Activated naive CD4-positive, alpha-beta T cell treated with anti-CD3 and anti-CD28 coated beads, Interleukin-2, amount 50 U/mL, for 72 hours (primary cell): Measurements from ENCODE around the gene CAMK1D. TPM values are rescaled to one million over a fixed set of nuclear protein-coding genes. Genes with fewer than 3 reads are reported as not detected.

Experiments used
- ATAC-seq, 2 donors: fragments of 150-1000 bp; cut with Tn5 transposase; 2 replicates each; pipeline ENCODE4 v1.10.0; 2021; ENCODE audit warnings: mild to moderate bottlenecking in 2 of 2, moderate library complexity in 2 of 2
- DNase-seq, 2 donors: peaks; one replicate each; pipeline ENCODE4 v3.0.0; 2021 to 2022; ENCODE audit warnings: low spot score in 2 of 2
- H3K27ac Mint-ChIP-seq, 2 donors: one replicate each; pipeline ENCODE4 v1.8.0; 2022; ENCODE audit warnings: mild to moderate bottlenecking in 2 of 2, mixed read lengths in 2 of 2
- H3K36me3 Mint-ChIP-seq, 2 donors: one replicate each; pipeline ENCODE4 v1.8.0; 2022; ENCODE audit warnings: mixed read lengths in 2 of 2
- H3K9me3 Mint-ChIP-seq, 2 donors: one replicate each; pipeline ENCODE4 v1.8.0; 2022; ENCODE audit warnings: mixed read lengths in 2 of 2
- total RNA-seq, 2 donors: library from RNA; stranded (reverse); gene quantifications; one replicate each; pipeline ENCODE4 v1.2.3, GENCODE V29; 2022

The CAMK1D gene
- total RNA-seq, 2 donors from 2014 or later: 1.1 to 13.0 TPM

DNA sequence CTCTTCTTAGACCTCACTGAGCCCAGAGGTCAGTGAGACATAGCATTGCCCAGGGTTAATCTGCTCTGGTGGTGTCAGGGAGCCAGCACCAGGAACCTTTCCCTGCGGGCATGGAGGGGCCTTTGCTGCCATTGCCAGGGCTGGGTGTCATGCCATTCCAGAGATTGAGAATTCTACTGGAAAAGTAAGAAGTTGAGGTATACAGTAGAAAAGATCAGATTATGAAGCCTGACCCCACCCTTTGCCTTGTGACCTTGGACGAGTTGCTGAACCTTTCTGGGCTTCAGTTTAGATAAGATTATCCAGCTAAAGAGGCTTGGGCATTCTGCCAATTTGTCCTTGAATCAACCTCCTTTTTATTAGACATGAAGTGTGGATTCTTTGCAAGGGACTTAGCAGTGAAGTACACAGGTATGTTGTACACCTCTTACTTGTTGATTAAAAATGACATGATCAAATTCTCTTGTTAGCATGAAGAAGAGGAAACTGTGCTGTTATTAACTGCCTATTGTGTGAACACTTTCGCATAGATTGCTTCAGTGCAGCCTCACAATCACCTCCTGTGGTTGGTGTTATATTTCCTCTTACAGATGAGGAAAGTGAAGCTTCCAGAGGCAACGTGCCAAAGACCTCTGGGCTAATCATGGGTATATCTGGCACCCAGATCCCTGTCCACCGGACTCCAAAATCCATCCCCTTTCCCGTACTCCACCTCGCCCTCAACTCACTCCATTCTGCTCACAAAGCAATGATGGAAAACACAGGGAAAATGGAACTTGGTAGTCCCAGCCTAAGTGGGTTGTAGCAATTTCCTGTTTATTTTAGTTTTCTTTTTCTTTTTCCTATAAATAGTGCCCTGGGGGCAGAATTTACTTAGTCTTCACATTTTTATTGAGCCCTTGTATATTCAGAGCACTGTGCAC is 151.3 kb downstream of the CAMK1D start:
- ATAC-seq (no peak), DNase-seq (no peak)
- peaks cover 0 to 4% of the 10 kb centered on the region in 2 donors for H3K36me3 Mint-ChIP-seq
- peaks cover 3 to 7% of the 10 kb centered on the region in 2 donors for H3K9me3 Mint-ChIP-seq
- H3K27ac Mint-ChIP-seq: no peak overlapping the region

DNA sequence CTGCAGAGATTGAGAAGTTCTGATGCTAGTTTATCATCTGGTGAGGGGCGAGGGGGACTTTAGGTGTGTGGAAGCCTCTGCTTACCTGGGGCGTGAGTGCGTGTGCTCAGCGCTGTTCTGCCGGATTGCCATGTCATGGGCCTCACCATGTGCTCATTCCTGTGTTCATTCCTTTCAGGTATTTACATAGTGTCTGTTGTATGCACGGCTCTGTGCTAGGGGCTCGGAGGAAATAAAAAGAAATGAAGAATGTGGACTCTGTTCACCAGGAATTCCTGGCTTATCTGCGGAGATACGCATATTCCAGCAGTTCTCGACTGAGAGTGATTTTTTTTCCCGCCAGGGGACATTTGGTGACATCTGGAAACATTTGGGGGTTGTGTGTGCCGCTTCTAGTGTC is 152.0 kb downstream of the CAMK1D start:
- Mint-ChIP-seq H3K36me3 (peaks cover 0 to 4% of the 10 kb centered on the region in 2 donors), H3K27ac (no peak overlapping the region), H3K9me3 (peaks cover 3 to 7% of the 10 kb centered on the region in 2 donors)
- no peak for DNase-seq
- ATAC-seq: no peak

DNA sequence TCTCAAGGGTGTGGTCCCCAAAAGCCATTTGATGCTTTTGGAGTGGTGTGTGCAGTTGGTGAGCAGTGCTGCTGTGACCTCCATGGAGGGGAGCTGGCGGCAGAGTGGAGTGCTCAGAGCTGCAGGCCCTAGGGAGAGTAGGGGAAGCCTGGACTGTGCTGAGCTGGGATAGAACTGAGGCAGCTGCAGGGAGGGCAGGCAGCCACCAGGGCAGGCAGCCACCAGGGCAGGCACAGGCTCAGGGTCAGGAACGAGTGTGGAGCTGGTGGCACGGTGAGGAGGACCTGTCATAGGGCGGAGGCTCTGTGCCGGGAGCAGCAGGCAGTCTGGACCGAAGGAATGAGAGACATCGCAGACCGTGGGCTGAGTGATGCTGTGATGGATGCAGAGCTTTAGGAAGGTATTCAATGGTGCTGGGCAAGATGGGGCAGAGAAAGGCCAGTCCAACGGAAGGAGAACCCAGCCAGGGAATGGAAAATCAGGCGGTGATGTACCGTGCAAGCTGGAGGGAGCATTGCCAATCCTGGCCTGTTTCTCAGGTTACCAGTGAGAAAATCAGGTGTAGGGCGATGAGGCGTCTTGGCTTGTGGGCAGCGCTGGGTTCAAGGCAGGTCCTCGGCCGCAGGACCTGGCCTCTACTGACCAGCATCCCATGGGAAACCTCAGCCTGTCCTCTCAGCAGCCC is 152.6 kb downstream of the CAMK1D start:
- H3K27ac Mint-ChIP-seq: peak overlapping the region in 1 of 2 donors; percentile 51
- H3K9me3 Mint-ChIP-seq: peaks cover 3 to 7% of the 10 kb centered on the region in 2 donors
- H3K36me3 Mint-ChIP-seq: peaks cover 0 to 4% of the 10 kb centered on the region in 2 donors
- DNase-seq (no peak), ATAC-seq (no peak)

DNA sequence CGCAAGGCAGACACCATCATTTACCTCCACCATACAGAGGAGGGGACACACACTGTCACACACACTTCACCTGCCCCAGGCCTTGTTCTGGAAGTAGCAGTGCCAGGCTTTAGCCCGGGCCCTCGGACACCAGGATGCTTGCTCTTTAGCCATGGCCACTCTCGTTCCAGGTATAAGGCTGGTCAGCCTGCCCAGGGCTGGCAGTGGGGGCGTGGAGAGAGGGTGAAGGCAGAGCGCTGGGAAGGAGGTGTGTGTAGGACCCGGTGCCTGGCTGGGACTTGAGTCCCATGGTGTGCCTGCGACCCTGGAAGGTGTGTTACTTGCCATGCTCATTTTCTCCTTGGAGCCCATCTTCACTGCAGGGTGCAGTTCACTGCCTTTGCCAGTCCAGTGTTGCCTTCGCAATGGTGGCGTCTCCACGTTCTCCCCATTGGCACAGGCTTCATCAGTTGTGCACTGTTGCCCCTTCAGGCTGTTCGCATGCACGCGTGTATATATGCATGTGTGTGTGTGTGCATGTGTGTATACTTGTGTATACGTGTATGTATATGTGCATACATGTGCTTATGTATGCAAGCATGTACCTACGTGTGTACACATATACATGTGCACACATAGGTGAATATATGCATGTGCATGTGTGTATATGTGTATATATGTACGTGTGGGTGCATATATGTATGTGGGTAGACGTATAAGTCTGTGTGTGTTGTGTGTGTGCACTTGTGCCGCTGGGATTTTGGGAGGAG is 153.4 kb downstream of the CAMK1D start:
- H3K9me3 Mint-ChIP-seq: peaks cover 2 to 4% of the 10 kb centered on the region in 2 donors
- peaks cover 0 to 3% of the 10 kb centered on the region in 2 donors for H3K36me3 Mint-ChIP-seq
- DNase-seq (no peak), ATAC-seq (no peak)
- H3K27ac Mint-ChIP-seq: no peak overlapping the region

DNA sequence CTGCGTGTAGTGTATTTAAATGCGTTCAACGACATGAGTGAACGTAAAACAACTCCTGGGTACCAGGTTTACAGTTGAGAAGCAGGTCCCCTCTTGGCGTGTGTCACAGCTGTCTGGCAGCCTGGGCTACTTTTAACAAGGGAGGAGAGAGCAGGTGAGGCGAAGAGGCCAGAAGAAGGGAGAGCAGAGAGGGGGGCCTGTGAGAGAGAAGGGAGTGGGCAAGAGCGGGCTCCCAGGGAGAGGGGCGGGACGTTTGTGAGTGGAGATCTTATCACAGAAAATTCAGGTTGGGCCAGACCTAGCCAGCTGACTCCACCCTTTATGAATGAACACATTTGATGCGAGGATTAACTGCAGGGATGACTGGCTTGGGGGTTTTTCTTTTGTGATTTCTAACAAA is 154.0 kb downstream of the CAMK1D start:
- ATAC-seq: no peak
- Mint-ChIP-seq H3K27ac (peak overlapping the region in 1 of 2 donors; percentile 50), H3K36me3 (no peaks in the 10 kb centered on the region), H3K9me3 (no peaks in the 10 kb centered on the region)
- no peak for DNase-seq

DNA sequence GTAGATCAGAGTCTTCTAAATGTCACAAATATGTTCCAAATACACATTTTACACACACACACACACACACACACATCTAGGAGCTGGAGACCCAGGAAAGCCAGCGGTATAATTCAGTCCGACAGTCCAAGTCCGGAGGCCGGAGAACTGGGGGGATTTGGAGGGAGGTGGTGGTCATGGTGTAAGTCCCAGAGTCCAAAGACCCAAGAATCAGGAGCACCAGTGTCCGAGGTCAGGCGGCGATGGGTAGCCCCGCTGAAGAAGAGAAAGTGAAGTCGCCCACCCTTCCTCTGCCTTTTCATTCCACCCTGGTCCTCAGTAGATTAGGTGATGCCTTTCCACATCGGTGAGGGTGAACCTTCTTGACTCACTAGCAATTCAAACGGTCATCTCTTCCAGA is 154.8 kb downstream of the CAMK1D start:
- Mint-ChIP-seq H3K9me3 (no peaks in the 10 kb centered on the region), H3K27ac (no peak overlapping the region), H3K36me3 (no peaks in the 10 kb centered on the region)
- no peak for ATAC-seq
- no peak for DNase-seq

DNA sequence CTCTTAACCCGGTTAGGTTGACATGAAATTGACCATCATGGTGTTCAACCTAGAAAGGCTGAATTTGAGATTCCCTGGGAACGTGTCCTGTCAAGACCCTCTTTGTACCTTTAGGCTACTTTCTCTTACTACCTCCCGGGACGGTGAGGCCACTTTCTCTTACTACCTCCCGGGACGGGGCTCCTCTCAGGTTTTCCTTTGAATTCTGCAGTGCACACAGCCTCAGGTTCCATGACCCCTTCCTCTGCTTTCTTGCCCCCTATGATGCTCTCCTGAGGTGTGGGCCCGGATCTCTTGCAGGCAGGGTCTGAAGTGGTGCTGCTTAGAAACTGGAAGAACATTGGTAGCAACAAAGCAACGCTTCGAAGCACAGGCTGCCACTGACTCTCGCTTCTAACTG is 155.3 kb downstream of the CAMK1D start:
- Mint-ChIP-seq H3K9me3 (no peaks in the 10 kb centered on the region), H3K36me3 (no peaks in the 10 kb centered on the region), H3K27ac (peak overlapping the region in 1 of 2 donors; percentile 90)
- DNase-seq (no peak), ATAC-seq (no peak)

DNA sequence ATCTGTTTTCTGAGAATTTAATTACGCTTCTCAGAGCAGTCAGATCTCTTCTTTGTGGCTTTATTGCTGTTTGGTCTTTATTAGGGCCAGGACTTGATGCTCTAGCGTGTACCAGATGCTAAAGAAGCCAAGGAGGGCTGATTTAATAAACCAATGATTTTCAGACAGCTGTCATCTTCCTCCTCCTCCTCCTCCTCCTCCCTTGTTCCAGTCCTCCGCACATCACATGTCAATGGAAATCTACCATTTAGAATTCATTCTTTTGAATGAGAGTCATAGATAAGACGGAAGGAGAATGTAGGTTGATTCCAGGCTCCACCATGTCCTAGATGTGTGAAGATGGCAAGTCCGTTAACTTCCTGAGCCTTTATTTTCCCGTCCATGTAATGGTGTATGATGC is 156.3 kb downstream of the CAMK1D start:
- Mint-ChIP-seq H3K27ac (no peak overlapping the region), H3K36me3 (no peaks in the 10 kb centered on the region), H3K9me3 (no peaks in the 10 kb centered on the region)
- DNase-seq: no peak
- no peak for ATAC-seq

DNA sequence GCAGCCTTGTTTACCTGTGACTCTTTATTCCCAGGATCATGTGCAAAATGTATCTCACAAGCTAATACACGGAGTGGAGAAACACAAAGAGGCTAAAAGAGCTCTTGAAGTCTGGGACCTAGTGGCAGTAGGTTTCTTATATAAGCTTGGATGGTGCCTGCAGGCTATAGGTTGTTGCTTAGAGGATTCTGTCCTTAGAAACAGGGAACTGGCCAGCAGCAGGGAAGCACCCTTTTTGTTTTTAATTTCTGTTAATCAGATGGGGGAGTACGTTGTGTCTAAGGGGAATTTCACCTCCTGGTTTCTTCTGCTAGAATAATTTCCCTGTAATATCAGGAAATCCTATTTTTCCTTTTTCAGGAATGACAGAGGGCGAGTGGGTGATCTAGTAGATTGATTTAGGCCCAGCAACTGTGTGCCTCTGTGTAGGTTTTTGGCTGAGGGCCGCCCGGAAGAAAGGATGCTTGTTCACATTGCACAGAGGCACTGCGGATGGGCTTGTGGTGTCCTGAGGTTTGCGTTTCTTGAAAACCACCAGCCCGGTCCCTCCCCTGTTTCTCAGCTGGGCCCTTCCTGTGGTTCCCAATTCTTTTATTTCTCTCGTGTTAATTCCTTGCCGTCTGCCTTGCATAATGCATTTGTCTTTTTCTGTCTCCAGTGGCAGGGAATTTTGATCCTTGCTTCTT is 158.0 kb downstream of the CAMK1D start:
- Mint-ChIP-seq H3K36me3 (no peaks in the 10 kb centered on the region), H3K9me3 (no peaks in the 10 kb centered on the region), H3K27ac (no peak overlapping the region)
- ATAC-seq: peak in 1 of 2 donors; percentile 45
- no peak for DNase-seq

DNA sequence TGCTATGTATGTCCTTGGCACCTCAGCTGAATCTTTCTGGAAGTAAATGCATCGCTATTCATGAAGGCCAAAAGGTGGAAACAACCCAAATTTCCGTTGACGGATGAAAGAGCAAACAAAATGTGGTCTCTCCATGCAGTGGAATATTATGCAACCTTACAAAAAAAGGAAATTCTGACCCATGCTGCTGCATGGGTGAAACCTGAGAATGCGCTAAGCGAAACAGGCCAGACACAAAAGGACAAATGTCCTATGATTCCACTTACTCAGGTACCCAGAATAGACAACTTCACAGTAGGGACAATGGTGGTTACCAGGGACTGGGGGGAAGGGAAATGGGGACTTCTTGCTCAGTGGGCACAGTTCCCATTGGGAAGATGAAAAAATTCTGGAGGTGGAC is 158.8 kb downstream of the CAMK1D start:
- H3K27ac Mint-ChIP-seq: no peak overlapping the region
- no peak for ATAC-seq

DNA sequence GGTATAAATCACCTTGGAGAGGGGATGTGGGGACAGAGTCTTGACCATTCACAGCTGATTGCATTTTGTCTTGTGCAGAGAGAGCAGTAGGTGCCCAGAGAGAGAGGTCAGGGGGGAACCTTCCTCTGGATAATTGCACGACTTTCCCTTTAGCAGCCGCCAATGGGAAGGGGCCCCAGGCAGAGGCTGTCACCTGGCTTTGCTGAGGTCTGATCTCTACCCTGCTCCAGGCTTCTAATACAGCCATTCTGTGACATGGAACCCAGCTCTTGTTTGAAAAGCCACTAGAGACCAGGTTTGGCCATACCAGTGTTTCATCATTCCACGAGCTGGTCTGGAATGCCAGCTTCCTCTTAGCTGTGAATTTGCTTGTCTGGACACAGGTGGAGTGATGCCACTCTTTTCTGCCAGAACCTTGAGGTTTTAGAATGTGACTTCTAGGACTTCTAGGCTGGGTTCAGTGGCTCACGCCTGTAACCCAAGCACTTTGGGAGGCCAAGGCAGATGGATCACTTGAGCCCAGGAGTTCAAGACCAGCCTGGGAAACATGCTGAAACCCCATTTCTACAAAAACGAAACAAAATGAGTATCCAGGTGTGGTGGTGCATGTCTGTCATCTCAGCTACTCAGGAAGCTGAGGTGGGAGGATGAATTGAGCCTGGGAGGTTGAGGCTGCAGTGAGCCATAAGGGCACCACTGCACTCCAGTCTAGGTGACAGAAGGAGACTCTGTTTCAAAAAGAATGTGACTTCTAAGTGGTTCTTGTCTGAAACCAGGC is 159.9 kb downstream of the CAMK1D start:
- Mint-ChIP-seq H3K9me3 (no peaks in the 10 kb centered on the region), H3K36me3 (no peaks in the 10 kb centered on the region), H3K27ac (no peak overlapping the region)
- DNase-seq (no peak), ATAC-seq (peak; percentile 68 to 75)

More for the DNA sequence above, 158.8 kb downstream of the CAMK1D start:
- H3K36me3 Mint-ChIP-seq: no peaks in the 10 kb centered on the region
- no peaks in the 10 kb centered on the region for H3K9me3 Mint-ChIP-seq
- DNase-seq: no peak

DNA sequence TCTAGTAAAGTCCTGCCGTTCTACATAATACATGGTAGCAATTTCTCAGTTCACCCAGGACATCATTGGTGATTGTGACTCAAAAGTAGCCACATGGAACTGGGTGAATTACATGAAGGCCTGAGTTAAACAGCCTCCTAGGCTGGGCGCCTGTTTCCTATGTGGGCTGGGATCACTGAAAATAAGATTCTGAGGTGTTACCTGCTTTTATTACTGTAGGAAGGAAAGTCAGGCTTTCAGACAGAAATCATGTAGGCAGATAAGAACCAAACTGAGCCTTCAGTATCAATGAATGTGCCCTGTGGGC is 160.4 kb downstream of the CAMK1D start:
- DNase-seq: no peak
- Mint-ChIP-seq H3K9me3 (no peaks in the 10 kb centered on the region), H3K36me3 (no peaks in the 10 kb centered on the region), H3K27ac (no peak overlapping the region)
- peak; percentile 58 to 79 for ATAC-seq

DNA sequence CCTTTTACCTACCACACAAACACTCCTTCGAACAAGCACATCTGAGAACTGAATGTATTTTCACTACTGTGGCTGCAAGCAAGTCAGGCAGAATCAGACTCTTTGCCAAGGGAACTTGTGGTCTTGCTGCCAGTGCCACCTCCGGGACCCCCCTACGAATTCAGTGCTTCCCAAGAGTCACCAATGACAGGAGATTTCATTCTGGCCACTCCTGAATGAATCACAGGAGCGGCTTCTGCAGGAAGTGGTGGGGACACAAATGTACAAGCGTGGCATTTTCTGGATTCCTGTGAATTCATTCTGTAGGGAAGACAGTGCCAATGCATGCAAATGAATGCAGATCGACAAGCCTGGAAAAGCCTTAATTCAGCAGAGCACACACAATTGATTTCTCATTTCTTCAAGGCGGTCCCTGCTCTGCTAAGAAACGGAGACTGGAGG is 161.2 kb downstream of the CAMK1D start:
- no peaks in the 10 kb centered on the region for H3K36me3 Mint-ChIP-seq
- DNase-seq (no peak), ATAC-seq (peak in 1 of 2 donors; percentile 19)
- H3K27ac Mint-ChIP-seq: peak overlapping the region in 1 of 2 donors; percentile 65
- no peaks in the 10 kb centered on the region for H3K9me3 Mint-ChIP-seq

DNA sequence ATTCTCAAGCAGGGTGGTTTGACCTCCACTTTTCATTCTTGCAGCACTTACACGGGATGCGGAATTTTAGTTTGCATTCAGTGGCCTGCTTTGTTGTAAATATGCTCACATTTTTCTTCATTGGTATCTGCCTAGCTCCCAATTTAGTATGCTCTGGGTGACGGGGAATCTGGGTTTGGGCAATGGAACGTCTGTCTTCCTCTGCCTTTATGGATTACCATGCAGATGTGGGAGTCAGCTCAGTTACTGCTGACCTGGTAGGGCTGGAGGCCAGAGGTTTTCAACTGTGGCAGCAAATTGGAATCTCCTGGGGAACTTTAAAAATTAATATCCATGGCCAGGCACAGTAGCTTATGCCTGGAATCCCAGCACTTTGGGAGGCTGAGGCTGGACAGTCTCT is 161.6 kb downstream of the CAMK1D start:
- no peak for ATAC-seq
- H3K9me3 Mint-ChIP-seq: no peaks in the 10 kb centered on the region

DNA sequence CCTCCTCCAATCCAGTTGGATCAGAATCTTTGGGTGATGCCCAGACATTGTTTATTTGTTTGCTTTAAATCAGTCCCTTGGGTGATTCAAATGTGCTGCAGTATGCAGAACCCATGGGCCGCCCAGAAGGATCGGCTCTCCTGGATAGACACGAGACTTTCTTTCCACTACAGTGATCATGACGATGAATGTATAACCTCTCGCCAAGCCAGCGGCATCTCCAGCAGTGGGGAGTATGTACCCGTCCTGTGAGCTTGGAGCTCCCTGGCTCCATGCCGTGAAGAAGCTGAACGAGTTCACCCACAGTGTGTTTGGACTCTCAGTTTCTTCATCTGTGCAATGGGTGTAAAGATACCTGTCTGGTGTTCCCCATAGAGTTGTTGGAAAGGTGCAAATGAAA is 162.3 kb downstream of the CAMK1D start:
- no peak for ATAC-seq
- Mint-ChIP-seq H3K36me3 (no peaks in the 10 kb centered on the region), H3K27ac (no peak overlapping the region), H3K9me3 (no peaks in the 10 kb centered on the region)
- DNase-seq: no peak

More for the DNA sequence above, 161.6 kb downstream of the CAMK1D start:
- DNase-seq: no peak
- no peak overlapping the region for H3K27ac Mint-ChIP-seq
- H3K36me3 Mint-ChIP-seq: no peaks in the 10 kb centered on the region
